GM21825 (cell line): Measurements from ENCODE around the gene TRAF3.
"Not testable (repeated sequence)": the region's sequence is repeated elsewhere in the genome, so short reads cannot be mapped to it uniquely, and the experiment has no call there.

Experiments used
- ATAC-seq: cut with Tn5 transposase; IDR thresholded peaks from one replicate; pipeline ENCODE4 v1.9.1; 2021; ENCODE audit warnings: mild to moderate bottlenecking, moderate library complexity; ENCODE audit not compliant: unreplicated experiment

Gene TRAF3

GRCh38 chr14:102826161-102826560 is 48.9 kb downstream of the TRAF3 start:
- no peak for ATAC-seq

- no peak for ATAC-seq
These were observed 49.8 kb downstream of the TRAF3 start for GRCh38 chr14:102826751-102827675.

- no peak for ATAC-seq
These were observed 50.5 kb downstream of the TRAF3 start for GRCh38 chr14:102827716-102828115.

GRCh38 chr14:102828151-102828550 is 50.9 kb downstream of the TRAF3 start:
- no peak for ATAC-seq

GRCh38 chr14:102829016-102829548 is 51.8 kb downstream of the TRAF3 start:
- ATAC-seq: no peak

GRCh38 chr14:102830474-102831045 is 53.3 kb downstream of the TRAF3 start:
- no peak for ATAC-seq

GRCh38 chr14:102831163-102831804 is 54.0 kb downstream of the TRAF3 start:
- ATAC-seq: no peak

- ATAC-seq: no peak
These were observed 56.1 kb downstream of the TRAF3 start for GRCh38 chr14:102833341-102833740.

- ATAC-seq: no peak
These were observed 56.7 kb downstream of the TRAF3 start for GRCh38 chr14:102833991-102834390.

- ATAC-seq: no peak
These were observed 58.7 kb downstream of the TRAF3 start for GRCh38 chr14:102835959-102836358.

- not testable (repeated sequence) for ATAC-seq
These were observed 59.9 kb downstream of the TRAF3 start for GRCh38 chr14:102837120-102837519.

GRCh38 chr14:102838501-102838900 is 61.3 kb downstream of the TRAF3 start:
- ATAC-seq: no peak

- ATAC-seq: no peak
These were observed 62.9 kb downstream of the TRAF3 start for GRCh38 chr14:102840115-102840514.

- ATAC-seq: no peak
These were observed 63.7 kb downstream of the TRAF3 start for GRCh38 chr14:102840771-102841528.

GRCh38 chr14:102848830-102849525 is 71.7 kb downstream of the TRAF3 start:
- ATAC-seq: no peak

- ATAC-seq: no peak
These were observed 72.5 kb downstream of the TRAF3 start for GRCh38 chr14:102849526-102850379.

- ATAC-seq: no peak
These were observed 76.4 kb downstream of the TRAF3 start for GRCh38 chr14:102853648-102854047.

GRCh38 chr14:102854091-102854703 is 76.9 kb downstream of the TRAF3 start:
- ATAC-seq: no peak

- ATAC-seq: no peak
These were observed 78.9 kb downstream of the TRAF3 start for GRCh38 chr14:102856179-102856578.
